IPS-NIHi11 (cell line): ENCODE measurements around the gene CISH.

Experiments
- DNase-seq: peaks from one replicate; pipeline ENCODE4 v3.0.0; 2012; ENCODE audit warnings: mixed read lengths, low spot score

CISH gene

GRCh38 chr3:50637011-50637410, 25.4 kb upstream of the CISH start:
- peak; percentile 81 for DNase-seq

- no peak for DNase-seq
These were observed 23.5 kb upstream of the CISH start for GRCh38 chr3:50635066-50635465.

GRCh38 chr3:50633230-50633790, 21.7 kb upstream of the CISH start:
- DNase-seq = no peak

- DNase-seq = no peak
These were observed 20.9 kb upstream of the CISH start for GRCh38 chr3:50632450-50632849.

- DNase-seq = no peak
These were observed 19.3 kb upstream of the CISH start for GRCh38 chr3:50630877-50631276.

GRCh38 chr3:50630394-50630793, 18.8 kb upstream of the CISH start:
- no peak for DNase-seq

- no peak for DNase-seq
These were observed 17.0 kb upstream of the CISH start for GRCh38 chr3:50628601-50629000.

GRCh38 chr3:50627407-50628051, 16.0 kb upstream of the CISH start:
- peak; percentile 65 for DNase-seq

GRCh38 chr3:50626401-50626800, 14.8 kb upstream of the CISH start:
- no peak for DNase-seq

- peak; percentile 19 for DNase-seq
These were observed 13.9 kb upstream of the CISH start for GRCh38 chr3:50625231-50626182.

- DNase-seq = no peak
These were observed 13.1 kb upstream of the CISH start for GRCh38 chr3:50624634-50625033.

GRCh38 chr3:50623840-50624474, 12.4 kb upstream of the CISH start:
- DNase-seq = no peak

GRCh38 chr3:50622881-50623280, 11.3 kb upstream of the CISH start:
- DNase-seq = no peak

- no peak for DNase-seq
These were observed 9.2 kb upstream of the CISH start for GRCh38 chr3:50620820-50621219.

- no peak for DNase-seq
These were observed 8.8 kb upstream of the CISH start for GRCh38 chr3:50620420-50620819.

- DNase-seq = no peak
These were observed 6.4 kb upstream of the CISH start for GRCh38 chr3:50617911-50618481.

- peak; percentile 94 for DNase-seq
These were observed 5.7 kb upstream of the CISH start, which contains the start of gene MAPKAPK3 for GRCh38 chr3:50617096-50617791. Gene MAPKAPK3 (plus strand): TSS chr3:50617151. CDS start chr3:50617566, 415 bp downstream.

- no peak for DNase-seq
These were observed 5.2 kb upstream of the CISH start for GRCh38 chr3:50616770-50617095.

- DNase-seq = peak; percentile 81
These were observed 4.6 kb upstream of the CISH start for GRCh38 chr3:50616003-50616769.

- DNase-seq = no peak
These were observed 3.6 kb upstream of the CISH start for GRCh38 chr3:50615190-50615589.
